ENCODE data around the gene OCRL.

Gene OCRL

DNA sequence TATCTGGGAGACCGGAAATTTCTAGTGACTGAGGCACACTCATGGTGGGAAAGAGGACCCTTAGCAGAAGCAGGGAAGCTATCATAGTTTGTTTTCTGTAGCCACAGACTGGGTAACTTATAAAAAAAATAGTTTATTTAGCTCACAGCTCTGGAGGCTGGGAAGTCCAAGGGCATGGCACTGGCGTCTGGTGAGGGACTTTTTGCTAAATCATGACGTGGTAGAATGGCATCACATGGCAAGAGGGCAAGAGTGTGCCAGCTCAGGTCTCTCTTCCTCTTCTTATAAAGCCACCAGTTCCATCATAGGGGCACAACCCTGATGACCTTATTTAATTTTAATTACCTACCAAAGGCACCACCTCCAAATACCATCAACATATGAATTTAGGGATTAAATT is 101.4 kb downstream of the OCRL start:
- no peaks in the 10 kb centered on the region for H3K9me3 ChIP-seq (ENCODE audit: insufficient read depth, low read depth, low read length)
- H3K27me3 ChIP-seq (ENCODE audit: insufficient read depth, low read length): no peaks in the 10 kb centered on the region
- no peak overlapping the region for H3K9ac ChIP-seq (ENCODE audit: low read depth, low read length)
- no peak overlapping the region for H3K4me3 ChIP-seq (ENCODE audit: low read length)
- no peaks in the 10 kb centered on the region for H3K4me1 ChIP-seq (ENCODE audit: insufficient read depth, low read length)
- H3K36me3 ChIP-seq (ENCODE audit: insufficient read depth, low read depth, low read length): no peaks in the 10 kb centered on the region
- no peak overlapping the region for H3K27ac ChIP-seq (ENCODE audit: low read length)

DNA sequence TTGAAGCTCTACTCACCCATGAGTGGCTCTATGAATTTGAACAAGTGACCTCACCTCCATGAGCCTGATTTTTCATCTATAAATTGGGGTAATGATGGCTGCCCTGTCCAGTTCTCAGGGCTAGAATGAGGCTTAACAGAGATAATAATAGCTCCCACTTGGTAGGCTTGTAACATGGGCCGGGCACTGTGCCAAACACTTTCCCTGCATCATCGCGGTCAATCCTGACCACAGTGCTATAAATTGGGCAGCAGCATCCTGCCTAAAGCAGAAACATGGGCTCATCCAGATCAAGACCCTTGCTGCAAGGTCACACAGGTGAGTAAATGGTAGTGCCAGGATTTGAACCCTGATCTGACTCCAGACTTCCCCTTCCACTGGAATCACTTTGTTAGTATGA is 101.9 kb downstream of the OCRL start:
- no peak overlapping the region for H3K4me3 ChIP-seq (ENCODE audit: low read length)
- no peaks in the 10 kb centered on the region for H3K9me3 ChIP-seq (ENCODE audit: insufficient read depth, low read depth, low read length)
- H3K9ac ChIP-seq (ENCODE audit: low read depth, low read length): no peak overlapping the region
- H3K4me1 ChIP-seq (ENCODE audit: insufficient read depth, low read length): no peaks in the 10 kb centered on the region
- no peaks in the 10 kb centered on the region for H3K36me3 ChIP-seq (ENCODE audit: insufficient read depth, low read depth, low read length)
- no peaks in the 10 kb centered on the region for H3K27me3 ChIP-seq (ENCODE audit: insufficient read depth, low read length)
- H3K27ac ChIP-seq (ENCODE audit: low read length): no peak overlapping the region
